ENCODE results near the gene TOR1A.

- TF ChIP-seq CTCF (IDR thresholded peaks at IDR 0.05) = peak in 2 of 6 experiments; percentile 7 to 14
- peak in 3 of 4 donors; percentile 29 to 87 (median 43) for TF ChIP-seq POLR2A (IDR thresholded peaks at IDR 0.05)
These were observed 20.9 kb downstream of the TOR1A start, which contains the start of gene TOR1B for GRCh38 chr9:129802833-129803675.
